Neural crest cell (in vitro differentiated cells): ENCODE results near the gene ANKRD63. TPM values are rescaled to one million over a fixed set of nuclear protein-coding genes. Genes with fewer than 3 reads are reported as not detected.

Experiments
- DNase-seq: peaks from one replicate; pipeline ENCODE4 v3.0.0; 2021; ENCODE audit warnings: low read depth, mixed read lengths, low spot score
- H3K27ac Mint-ChIP-seq: one replicate; pipeline ENCODE4 v1.8.0; 2021; ENCODE audit warnings: mild to moderate bottlenecking, mixed read lengths; ENCODE audit not compliant: unreplicated experiment
- H3K27me3 Mint-ChIP-seq: 2 replicates; pipeline ENCODE4 v1.8.0; 2021; ENCODE audit warnings: low read depth, mild to moderate bottlenecking, mixed read lengths
- H3K36me3 Mint-ChIP-seq: 2 replicates; pipeline ENCODE4 v1.8.0; 2021; ENCODE audit warnings: low read depth, mild to moderate bottlenecking, mixed read lengths
- H3K4me1 Mint-ChIP-seq: 2 replicates; pipeline ENCODE4 v1.8.0; 2021; ENCODE audit warnings: mixed read lengths
- H3K4me3 Mint-ChIP-seq: one replicate; pipeline ENCODE4 v1.8.0; 2021; ENCODE audit warnings: mild to moderate bottlenecking, mixed read lengths
- H3K9me3 Mint-ChIP-seq: 2 replicates; pipeline ENCODE4 v1.8.0; 2021; ENCODE audit warnings: mixed read lengths
- CTCF ChIP-seq: fragments of 200-600 bp; sonication (generic); conservative IDR thresholded peaks from 2 replicates; pipeline ENCODE4 v1.5.0; 2021; ENCODE audit warnings: antibody characterized with exemption, mild to moderate bottlenecking
- total RNA-seq: library from RNA; stranded (reverse); gene quantifications from 2 replicates; pipeline ENCODE4 v1.2.1, GENCODE V29; 2021

ANKRD63 gene
- total RNA-seq, 1 donor from 2014 or later: not detected

GRCh38 chr15:40265875-40266274 lies 17.0 kb downstream of the ANKRD63 start:
- TF ChIP-seq CTCF: no peak
- Mint-ChIP-seq H3K27ac (no peak overlapping the region), H3K9me3 (no peaks in the 10 kb centered on the region), H3K27me3 (peaks cover 3% of the 10 kb centered on the region), H3K36me3 (no peaks in the 10 kb centered on the region), H3K4me3 (no peak overlapping the region), H3K4me1 (peaks cover 3% of the 10 kb centered on the region)
- DNase-seq: no peak

DNA sequence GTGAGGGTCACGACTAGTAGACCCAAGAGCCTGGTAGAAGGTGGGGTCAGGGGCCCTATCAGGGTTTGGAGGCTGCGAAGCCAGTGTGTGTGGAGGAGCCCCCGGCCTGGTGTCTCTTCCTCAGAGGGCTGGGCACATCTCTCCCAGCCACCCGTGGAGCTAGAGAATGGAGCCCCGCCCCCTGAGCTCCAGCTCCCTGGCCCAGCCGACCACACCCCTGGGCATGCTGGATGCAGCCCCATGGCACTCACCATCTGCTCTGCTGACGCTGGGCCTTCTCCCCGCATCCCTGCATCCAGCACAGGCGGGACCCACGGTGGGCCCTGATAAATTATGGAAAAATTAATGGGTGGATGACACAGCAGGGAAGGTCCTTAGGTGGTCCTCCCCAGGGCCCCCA lies 17.5 kb downstream of the ANKRD63 start:
- H3K4me1 Mint-ChIP-seq: peaks cover 3% of the 10 kb centered on the region
- H3K9me3 Mint-ChIP-seq: no peaks in the 10 kb centered on the region
- no peak for DNase-seq
- no peak overlapping the region for H3K4me3 Mint-ChIP-seq
- H3K27me3 Mint-ChIP-seq: peaks cover 3% of the 10 kb centered on the region
- H3K36me3 Mint-ChIP-seq: no peaks in the 10 kb centered on the region
- TF ChIP-seq CTCF: no peak
- H3K27ac Mint-ChIP-seq: no peak overlapping the region

- Mint-ChIP-seq H3K27me3 (peaks cover 3% of the 10 kb centered on the region), H3K4me3 (no peak overlapping the region), H3K4me1 (peaks cover 3% of the 10 kb centered on the region), H3K36me3 (no peaks in the 10 kb centered on the region), H3K27ac (no peak overlapping the region), H3K9me3 (no peaks in the 10 kb centered on the region)
- TF ChIP-seq CTCF: no peak
- DNase-seq: no peak
Measured at GRCh38 chr15:40264321-40265153, 18.3 kb downstream of the ANKRD63 start.

- TF ChIP-seq CTCF: no peak
- Mint-ChIP-seq H3K9me3 (no peaks in the 10 kb centered on the region), H3K27ac (no peak overlapping the region), H3K4me3 (no peak overlapping the region), H3K27me3 (peaks cover 3% of the 10 kb centered on the region), H3K36me3 (no peaks in the 10 kb centered on the region), H3K4me1 (peaks cover 3% of the 10 kb centered on the region)
- no peak for DNase-seq
Measured at GRCh38 chr15:40263024-40263754, 19.7 kb downstream of the ANKRD63 start.

GRCh38 chr15:40259021-40259420 lies 23.8 kb downstream of the ANKRD63 start:
- no peaks in the 10 kb centered on the region for H3K36me3 Mint-ChIP-seq
- H3K27ac Mint-ChIP-seq: no peak overlapping the region
- TF ChIP-seq CTCF: no peak
- no peak for DNase-seq
- H3K9me3 Mint-ChIP-seq: no peaks in the 10 kb centered on the region
- H3K4me3 Mint-ChIP-seq: no peak overlapping the region
- peaks cover 25% of the 10 kb centered on the region for H3K27me3 Mint-ChIP-seq
- H3K4me1 Mint-ChIP-seq: peaks cover 1% of the 10 kb centered on the region
